K562 (cell line): ENCODE data around the gene AKAP6. TPM values are rescaled to one million over a fixed set of nuclear protein-coding genes. Genes with fewer than 3 reads are reported as not detected.

Experiments used
- ATAC-seq: fragments of 200-7000 bp; cut with Tn5 transposase; 3 replicates; pipeline ENCODE4 v1.9.1; 2020; ENCODE audit warnings: moderate library complexity
- BruUV-seq: library from RNA; stranded (reverse); fragments of 400-500 nt; replicated peaks from 2 replicates; lab custom pipeline; 2021; lab: Mats Ljungman, UMichigan
- CTCF ChIA-PET: fragments of 300-600 bp; formaldehyde crosslinking; extraction: SDS; loops from one replicate; lab custom pipeline; 2021; ENCODE audit warnings: low intra/inter-chr PET ratio; lab: Yijun Ruan, JAX
- POLR2A ChIA-PET: fragments of 300-600, 350-650 bp; sonication (Branson Sonifier 250); formaldehyde crosslinking; extraction: SDS; loops from one replicate; lab custom pipeline; 2021; ENCODE audit warnings: antibody characterized with exemption, inconsistent platforms; lab: Yijun Ruan, JAX
- DNase-seq, 4 experiments: peaks; one replicate each; pipeline versions ENCODE4 v3.0.0 to v3.0.0-alpha.2; 2011 to 2018; ENCODE audit warnings: low spot score in 3 of 4, mixed read lengths in 3 of 4; ENCODE audit errors: extremely low read depth in 1 of 4
- FAIRE-seq: peaks from 2 replicates; lab custom pipeline; 2011; peaks lifted over from hg19 to GRCh38; lab: Jason Lieb, UNC
- H2AFZ ChIP-seq: 2 replicates; pipeline ENCODE4 v1.6.0; 2011; ENCODE audit warnings: low read depth, low read length, control low read depth, inconsistent platforms
- H3K27ac ChIP-seq: fragments of 200-600 bp; 3 replicates; pipeline ENCODE4 v1.8.0; 2011; ENCODE audit warnings: low read depth, mild to moderate bottlenecking, control low read depth, inconsistent platforms, low read length, moderate library complexity, mixed read lengths; ENCODE audit errors: extremely low read depth
- H3K27me3 ChIP-seq, 2 experiments: fragments of 300-600 bp in 1 of 2; 2 replicates in 1 of 2; 3 replicates in 1 of 2; pipeline versions ENCODE4 v1.6.0 to v1.8.0; 2011; ENCODE audit warnings: inconsistent platforms in 2 of 2, low read length in 2 of 2, mild to moderate bottlenecking in 1 of 2, mixed read lengths in 1 of 2, moderate library complexity in 1 of 2; ENCODE audit not compliant: control insufficient read depth in 2 of 2, insufficient read depth in 2 of 2
- H3K36me3 ChIP-seq: fragments of 300-600 bp; 3 replicates; pipeline ENCODE4 v1.8.0; 2011; ENCODE audit warnings: mild to moderate bottlenecking, low read length, inconsistent platforms; ENCODE audit not compliant: control insufficient read depth, insufficient read depth
- H3K4me1 ChIP-seq, 2 experiments: fragments of 200-600 bp in 1 of 2; replicated peaks in 1 of 2; 2 replicates in 1 of 2; 3 replicates in 1 of 2; pipeline versions ENCODE4 v1.5.1 to v1.8.0; 2011; ENCODE audit warnings: inconsistent platforms in 2 of 2, low read length in 2 of 2, mild to moderate bottlenecking in 1 of 2, mixed read lengths in 1 of 2, moderate library complexity in 1 of 2; ENCODE audit not compliant: control insufficient read depth in 2 of 2, insufficient read depth in 2 of 2
- H3K4me2 ChIP-seq: 2 replicates; pipeline ENCODE4 v1.6.1; 2011; ENCODE audit warnings: low read length, control low read depth, inconsistent platforms, mixed read lengths; ENCODE audit not compliant: insufficient read depth
- H3K4me3 ChIP-seq: fragments of 200-600 bp; sonication (generic), shearing (Covaris generic); 2 replicates; pipeline ENCODE4 v1.5.1; 2016; ENCODE audit warnings: control low read depth, inconsistent platforms
- H3K79me2 ChIP-seq: fragments of 200-600 bp; 3 replicates; pipeline ENCODE4 v1.8.0; 2011; ENCODE audit warnings: low read length, inconsistent platforms; ENCODE audit not compliant: control insufficient read depth, insufficient read depth
- H3K9ac ChIP-seq, 2 experiments: 2 replicates each; pipeline versions ENCODE4 v1.6.0 to v1.6.1; 2011; ENCODE audit warnings: low read depth in 2 of 2, low read length in 2 of 2, control low read depth in 1 of 2, inconsistent platforms in 1 of 2, mild to moderate bottlenecking in 1 of 2, mixed read lengths in 1 of 2; ENCODE audit not compliant: insufficient read depth in 1 of 2
- H3K9me1 ChIP-seq: one replicate; pipeline ENCODE4 v1.6.0; 2011; ENCODE audit warnings: inconsistent platforms, mild to moderate bottlenecking, low read length, moderate library complexity; ENCODE audit not compliant: control insufficient read depth, insufficient read depth
- H3K9me3 ChIP-seq: replicated peaks from 2 replicates; pipeline ENCODE4 v1.5.1; 2011; ENCODE audit warnings: low read depth, low read length, inconsistent platforms; ENCODE audit not compliant: control insufficient read depth, insufficient read depth
- H4K20me1 ChIP-seq: replicated peaks from 2 replicates; pipeline ENCODE4 v1.6.1; 2011; ENCODE audit warnings: low read length, inconsistent platforms, mixed read lengths; ENCODE audit not compliant: control insufficient read depth, insufficient read depth
- ARID1B ChIP-seq: fragments of 450-650 bp; IDR thresholded peaks from 2 replicates; pipeline ENCODE4 v1.6.1; 2016; ENCODE audit warnings: antibody characterized with exemption, mild to moderate bottlenecking, inconsistent platforms
- BRD9 ChIP-seq: fragments of 450-650 bp; IDR thresholded peaks from 2 replicates; pipeline ENCODE4 v1.6.1; 2018; ENCODE audit warnings: low read depth; ENCODE audit not compliant: partially characterized antibody
- EP400 ChIP-seq: fragments of 450-650 bp; IDR thresholded peaks from 2 replicates; pipeline ENCODE4 v1.6.1; 2017; ENCODE audit warnings: antibody characterized with exemption, mild to moderate bottlenecking, moderate library complexity
- NUFIP1 ChIP-seq: fragments of 450-650 bp; IDR thresholded peaks from 2 replicates; pipeline ENCODE4 v1.6.1; 2018; ENCODE audit not compliant: partially characterized antibody
- RBM22 ChIP-seq: fragments of 200-400 bp; formaldehyde crosslinking; IDR thresholded peaks from 2 replicates; pipeline ENCODE4 v1.6.1; 2018; ENCODE audit warnings: low read length, low read depth; ENCODE audit not compliant: poor library complexity, severe bottlenecking
- SRSF9 ChIP-seq: fragments of 200-400 bp; formaldehyde crosslinking; IDR thresholded peaks from 2 replicates; pipeline ENCODE4 v1.6.1; 2017; ENCODE audit warnings: low read depth, low read length, borderline replicate concordance
- ZFP1 ChIP-seq: fragments of 450-650 bp; formaldehyde crosslinking; IDR thresholded peaks from 2 replicates; pipeline ENCODE4 v1.4.0; 2020; ENCODE audit warnings: mild to moderate bottlenecking, mixed read lengths
- ZFP91 ChIP-seq: sonication (generic); formaldehyde crosslinking; IDR thresholded peaks from 2 replicates; pipeline ENCODE4 v1.8.0; 2022; ENCODE audit warnings: mild to moderate bottlenecking, missing genetic modification reagents
- ZSCAN29 ChIP-seq: fragments of 450-650 bp; IDR thresholded peaks from 2 replicates; pipeline ENCODE4 v1.6.1; 2017
- WGBS: fragments of 100-300 bp; shearing (Covaris generic); methylation state at CpG from one replicate; pipeline ENCODE4 v1.1.6; 2016; ENCODE audit warnings: low coverage, mixed read lengths; ENCODE audit not compliant: insufficient coverage; ENCODE audit errors: missing lambda C conversion rate; 5-methylcytosine and 5-hydroxymethylcytosine counted together
- in situ Hi-C: fragments of 300-500 bp; cut with MboI; formaldehyde crosslinking; loops from 4 replicates; pipeline ENCODE4 v1.15.0; 2018; ENCODE audit warnings: inconsistent platforms, mixed read lengths
- intact Hi-C: fragments of 100-400 bp; cut with micrococcal nuclease; formaldehyde crosslinking; loops from 2 replicates; pipeline ENCODE4 v1.14.2; 2022
- polyA plus RNA-seq, 8 experiments: library from polyadenylated mRNA; depleted of rRNA in 4 of 8; stranded (reverse) in 5 of 8; unstranded in 3 of 8; fragments of >200 nt; fragmentation: Nextera tagmentation in 2 of 8; fragmentation: Illumina TruSeq in 1 of 8; extraction: Ambion mirVana in 2 of 8; extraction: Trizol in 1 of 8; gene quantifications; 2 replicates each; pipeline versions ENCODE4 v1.2.1 to v1.2.3, GENCODE V29; 2011 to 2014; ENCODE audit warnings: inconsistent platforms in 1 of 8, missing spikeins in 1 of 8
- total RNA-seq, 7 experiments: library from RNA; depleted of rRNA in 6 of 7; stranded (reverse); fragments of >200 nt in 6 of 7; fragmentation: Illumina TruSeq in 2 of 7; extraction: Trizol in 2 of 7; gene quantifications; 2 replicates each; pipeline versions ENCODE4 v1.2.1 to v1.2.3, GENCODE V29; 2011 to 2021; ENCODE audit warnings: low replicate concordance in 1 of 7

Gene AKAP6
- total and polyA plus RNA-seq, 9 of the 15 experiments (the other 6 are each of a cell fraction or from before 2014, with no cell fraction given): 0.03 to 1.7 (median 0.48) TPM

GRCh38 chr14:32607399-32607798, 278.3 kb downstream of the AKAP6 start:
- no peak overlapping the region for H3K4me3 ChIP-seq
- DNase-seq: no peak
- no peak overlapping the region for H3K27ac ChIP-seq
- intact Hi-C loops: no loop called here
- H3K36me3 ChIP-seq: no peaks in the 10 kb centered on the region
- H3K4me2 ChIP-seq: no peak overlapping the region
- no peaks in the 10 kb centered on the region for H3K27me3 ChIP-seq
- BruUV-seq: no TSS peak
- no peaks in the 10 kb centered on the region for H3K9me1 ChIP-seq
- TF ChIP-seq EP400 (no peak), ARID1B (no peak), ZFP91 (CRISPR knock-in tag) (no peak), ZSCAN29 (no peak), NUFIP1 (no peak), SRSF9 (no peak), BRD9 (no peak), ZFP1 (CRISPR knock-in tag) (no peak), RBM22 (no peak)
- ChIA-PET POLR2A (interaction anchor here (0.7 kb wide), 1 partner anchor 1172 kb away, joined by 3 read pairs; no protein-coding TSS in a partner anchor), CTCF (no interaction called here)
- 0% methylated on average over 1 of the region's 1 CpG for WGBS
- no peaks in the 10 kb centered on the region for H3K79me2 ChIP-seq
- H3K4me1 ChIP-seq: no peaks in the 10 kb centered on the region
- no peaks in the 10 kb centered on the region for H3K9me3 ChIP-seq
- in situ Hi-C loops: loop anchor here (10.0 kb wide), 1 partner anchor 287 kb away; no protein-coding TSS in a partner anchor
- H3K9ac ChIP-seq: no peak overlapping the region
- H4K20me1 ChIP-seq: no peaks in the 10 kb centered on the region
- FAIRE-seq: no peak
- no peak overlapping the region for H2AFZ ChIP-seq
- no peak for ATAC-seq
